GM10248 (cell line): Measurements from ENCODE around the gene LZIC.

Source experiments
- CTCF ChIA-PET: fragments of 300-600 bp; sonication (Branson Sonifier 250); formaldehyde crosslinking; extraction: SDS; loops from one replicate; lab custom pipeline; 2021; ENCODE audit warnings: antibody characterized with exemption; lab: Yijun Ruan, JAX
- POLR2A ChIA-PET: fragments of 350-650 bp; sonication (Branson Sonifier 250); formaldehyde crosslinking; extraction: SDS; loops from one replicate; lab custom pipeline; 2020; ENCODE audit warnings: antibody characterized with exemption; lab: Yijun Ruan, JAX
- DNase-seq: peaks from one replicate; pipeline ENCODE4 v3.0.0; 2012; ENCODE audit errors: extremely low spot score
- TF ChIP-seq, protein P1 (sequence below): IDR thresholded peaks from 2 replicates; pipeline ENCODE4 v1.5.1; 2012; ENCODE audit warnings: mild to moderate bottlenecking, low read depth; ENCODE audit errors: extremely low read depth, missing control alignments, control extremely low read depth

The LZIC gene

DNA sequence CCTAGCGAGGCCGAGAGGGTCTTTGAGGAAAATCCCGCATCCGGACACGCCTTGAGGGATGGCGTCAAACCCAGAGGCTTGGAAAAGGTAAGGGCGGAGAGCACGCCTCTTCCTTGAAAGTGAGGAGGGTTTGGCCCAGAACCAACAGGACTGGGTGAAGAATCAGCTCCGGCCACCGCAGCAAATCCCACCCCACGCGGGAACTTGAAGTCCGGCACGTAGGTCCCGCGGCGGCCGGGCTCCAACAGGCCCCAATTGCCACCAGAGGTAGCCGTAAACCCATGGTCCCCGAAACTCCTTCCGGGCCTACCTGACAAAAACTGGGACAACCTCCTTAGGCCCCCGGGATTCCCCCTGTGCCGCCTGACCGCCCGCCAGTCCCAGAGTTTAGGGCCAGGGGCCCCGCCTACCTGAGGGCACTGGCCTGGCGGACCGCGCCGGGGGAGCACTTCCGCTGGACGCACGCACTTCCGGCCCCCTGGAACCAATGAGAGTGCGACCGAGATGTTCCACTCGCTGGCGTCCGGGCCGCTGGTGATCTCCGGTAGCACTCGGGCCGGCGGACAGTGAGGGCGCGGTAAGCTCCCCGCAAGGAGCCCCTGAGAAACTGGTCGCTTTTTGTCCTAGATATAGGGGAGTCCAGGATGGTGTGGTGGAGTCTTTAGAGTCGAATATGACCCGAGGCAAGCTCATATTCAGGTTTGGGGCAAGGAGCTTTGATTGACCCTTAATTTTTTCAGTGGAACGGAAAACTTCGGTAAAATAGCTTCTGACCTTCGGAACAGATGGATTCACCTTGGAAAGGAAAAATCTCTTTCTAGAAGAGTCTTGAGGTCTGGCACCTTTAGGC is at the start of gene LZIC, which contains the start of gene NMNAT1:
Gene LZIC (minus strand): TSS at position 453 of the 850 bp plus-strand sequence. CDS start 6,772 bp downstream, outside the sequence.
Gene NMNAT1 (plus strand): TSS at position 537 of the 850 bp plus-strand sequence. CDS start 28,599 bp downstream, outside the sequence.
- ChIA-PET POLR2A (interaction anchor here (0.6 to 0.9 kb wide), 3 partner anchors 15 to 456 kb away, joined by 3 read pairs; no protein-coding TSS in a partner anchor), CTCF (interaction anchor here (0.8 to 2.6 kb wide), 16 partner anchors 8 to 487 kb away, joined by 3 to 17 read pairs (median 4); partner anchors contain the start of gene CENPS)
- peak; percentile 95 for DNase-seq
- TF ChIP-seq, protein P1, sequence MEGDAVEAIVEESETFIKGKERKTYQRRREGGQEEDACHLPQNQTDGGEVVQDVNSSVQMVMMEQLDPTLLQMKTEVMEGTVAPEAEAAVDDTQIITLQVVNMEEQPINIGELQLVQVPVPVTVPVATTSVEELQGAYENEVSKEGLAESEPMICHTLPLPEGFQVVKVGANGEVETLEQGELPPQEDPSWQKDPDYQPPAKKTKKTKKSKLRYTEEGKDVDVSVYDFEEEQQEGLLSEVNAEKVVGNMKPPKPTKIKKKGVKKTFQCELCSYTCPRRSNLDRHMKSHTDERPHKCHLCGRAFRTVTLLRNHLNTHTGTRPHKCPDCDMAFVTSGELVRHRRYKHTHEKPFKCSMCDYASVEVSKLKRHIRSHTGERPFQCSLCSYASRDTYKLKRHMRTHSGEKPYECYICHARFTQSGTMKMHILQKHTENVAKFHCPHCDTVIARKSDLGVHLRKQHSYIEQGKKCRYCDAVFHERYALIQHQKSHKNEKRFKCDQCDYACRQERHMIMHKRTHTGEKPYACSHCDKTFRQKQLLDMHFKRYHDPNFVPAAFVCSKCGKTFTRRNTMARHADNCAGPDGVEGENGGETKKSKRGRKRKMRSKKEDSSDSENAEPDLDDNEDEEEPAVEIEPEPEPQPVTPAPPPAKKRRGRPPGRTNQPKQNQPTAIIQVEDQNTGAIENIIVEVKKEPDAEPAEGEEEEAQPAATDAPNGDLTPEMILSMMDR: no peak

GRCh38 chr1:9992910-9993309 is 49.7 kb upstream of the LZIC start:
- CTCF ChIA-PET: interaction anchor here (1.4 kb wide), 3 partner anchors 18 to 217 kb away, joined by 3 read pairs; partner anchors contain the start of gene KIF1B
- POLR2A ChIA-PET: interaction anchor here (0.6 kb wide), 1 partner anchor 218 kb away, joined by 3 read pairs; no protein-coding TSS in a partner anchor
- TF ChIP-seq, protein P1: no peak
- no peak for DNase-seq

- ChIA-PET CTCF (interaction anchor here (1.0 to 2.0 kb wide), 6 partner anchors 11 to 206 kb away, joined by 3 to 7 read pairs (median 4); partner anchors contain the start of genes LZIC and NMNAT1), POLR2A (no interaction called here)
- TF ChIP-seq, protein P1: no peak
- no peak for DNase-seq
These were observed 47.8 kb upstream of the LZIC start for GRCh38 chr1:9990944-9991343.

DNA sequence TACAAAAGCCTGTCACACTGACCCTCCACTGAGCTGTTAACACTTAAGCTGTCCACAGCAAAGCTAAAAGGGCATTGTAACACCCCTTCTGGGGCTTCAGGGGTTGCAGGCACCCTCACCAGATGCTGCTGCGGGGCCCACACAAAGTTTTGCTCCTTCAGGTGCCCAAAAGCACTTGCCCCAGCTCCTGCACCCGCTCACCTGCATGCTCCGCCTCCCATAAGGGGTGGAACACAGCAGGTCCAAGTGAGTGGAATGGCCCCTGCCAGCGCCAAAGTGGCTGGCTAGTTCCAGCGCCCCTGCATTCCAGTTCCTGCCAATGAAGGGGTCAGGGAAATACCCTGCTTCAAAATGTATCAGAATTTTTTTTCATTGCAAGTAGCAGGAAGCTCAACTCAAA is 46.6 kb upstream of the LZIC start:
- no peak for DNase-seq
- POLR2A ChIA-PET: no interaction called here
- TF ChIP-seq, protein P1: no peak
- CTCF ChIA-PET: interaction anchor here (1.4 to 2.0 kb wide), 5 partner anchors 10 to 46 kb away, joined by 3 to 7 read pairs (median 5); partner anchors contain the start of genes LZIC and NMNAT1

DNA sequence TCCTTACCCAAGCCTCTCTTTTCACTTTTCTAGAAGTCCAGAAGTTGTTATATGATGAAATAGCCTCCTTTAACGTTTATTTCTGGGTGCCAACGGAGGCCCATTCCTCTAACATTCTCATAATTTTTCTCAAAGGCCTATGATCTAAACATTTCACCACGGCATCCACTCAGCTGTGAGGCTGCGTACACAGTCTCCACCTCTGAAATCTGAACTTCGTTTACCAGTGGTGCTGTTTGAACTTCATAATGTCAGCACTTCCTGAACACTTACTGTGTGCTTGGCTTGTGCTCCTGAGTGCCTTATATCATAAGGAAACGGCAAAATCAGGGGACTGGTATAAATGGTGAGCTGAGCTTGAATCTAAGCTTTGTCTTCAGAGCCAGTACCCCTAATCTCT is 41.8 kb upstream of the LZIC start:
- ChIA-PET CTCF (no interaction called here), POLR2A (no interaction called here)
- DNase-seq: no peak
- TF ChIP-seq, protein P1: no peak

DNA sequence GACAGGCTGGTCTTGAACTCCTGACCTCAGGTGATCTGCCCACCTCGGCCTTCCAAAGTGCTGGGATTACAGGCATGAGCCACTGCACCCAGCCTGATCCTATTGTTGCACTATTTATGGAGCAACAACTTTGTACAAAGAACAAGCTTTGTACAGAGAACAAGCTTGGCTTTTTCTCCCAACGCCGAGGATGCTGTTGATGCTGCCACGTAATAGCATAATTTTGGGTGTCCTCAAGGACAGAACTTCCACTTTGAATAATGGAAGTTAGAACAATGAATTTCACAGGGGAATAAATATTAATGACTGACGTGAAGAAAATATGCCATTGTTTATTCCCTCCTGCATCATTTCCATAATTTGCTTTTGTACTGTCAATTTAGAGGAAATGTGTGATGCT is 41.1 kb upstream of the LZIC start:
- ChIA-PET POLR2A (no interaction called here), CTCF (no interaction called here)
- TF ChIP-seq, protein P1: no peak
- DNase-seq: no peak
